CD4-positive, alpha-beta T cell treated with Interleukin-4 for 1 hour (primary cell): Measurements from ENCODE around the gene NDUFS6.

Experiments
- DNase-seq, 2 donors: peaks; one replicate each; pipeline ENCODE4 v3.0.0-alpha.2; 2020 to 2022

The NDUFS6 gene

DNA sequence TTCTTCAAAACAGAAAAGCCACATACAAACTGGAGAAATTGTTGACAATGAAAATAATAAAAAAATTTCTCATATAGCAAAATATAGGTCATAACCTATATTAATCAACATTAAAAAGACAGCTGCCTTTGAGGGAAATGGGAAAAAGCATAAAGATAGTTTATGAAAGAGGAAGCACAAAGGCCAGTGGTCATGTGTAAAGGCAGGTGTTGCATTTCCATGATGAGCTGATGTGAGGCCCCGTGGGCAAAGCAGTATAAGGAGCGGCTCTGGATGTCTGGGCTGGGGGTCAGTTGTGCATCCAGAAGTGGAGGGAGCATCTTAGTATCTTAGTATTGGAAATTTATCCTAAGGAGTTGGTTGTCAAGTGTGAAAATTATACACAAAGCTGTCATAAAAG is 18.3 kb downstream of the NDUFS6 start:
- DNase-seq = no peak

DNA sequence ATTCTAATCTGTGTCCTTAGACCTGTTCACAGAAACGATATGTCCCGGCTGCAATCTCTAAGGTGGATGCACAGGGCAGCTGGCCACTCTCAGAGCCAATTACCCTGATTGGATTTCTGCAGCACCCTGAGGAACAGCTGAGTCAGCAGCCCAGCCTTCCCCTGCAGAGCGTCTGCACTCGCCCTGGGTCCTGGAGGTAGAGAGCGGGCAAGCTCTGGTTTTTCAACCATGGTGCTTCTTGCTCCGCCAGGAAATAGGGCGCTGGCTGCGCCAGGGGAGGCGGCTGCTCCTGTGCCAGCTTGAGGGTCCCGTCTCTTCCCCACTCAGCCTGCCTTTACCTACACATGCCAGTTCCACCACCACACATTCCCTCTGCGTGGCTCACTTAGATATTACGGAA is 19.2 kb downstream of the NDUFS6 start:
- no peak for DNase-seq

DNA sequence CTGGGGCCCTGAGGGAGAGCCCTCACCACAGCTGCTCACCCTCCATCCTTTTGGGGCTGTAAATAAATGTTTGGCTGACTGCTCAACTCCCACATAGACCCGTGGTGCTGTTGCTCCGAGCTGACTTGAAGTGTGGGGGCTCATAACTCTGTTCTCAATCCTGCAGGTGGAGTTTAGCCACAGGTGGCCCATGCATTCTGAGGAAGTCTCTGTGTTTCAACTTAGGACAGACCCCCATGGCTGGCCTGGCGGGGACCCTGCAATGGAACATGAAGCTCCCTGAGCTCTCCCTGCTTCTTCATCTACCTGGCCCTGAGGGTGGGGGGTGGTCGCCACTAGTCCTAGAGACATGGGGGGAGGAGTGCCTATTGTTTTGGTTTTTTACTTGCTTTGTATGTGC is 19.7 kb downstream of the NDUFS6 start:
- DNase-seq = no peak

DNA sequence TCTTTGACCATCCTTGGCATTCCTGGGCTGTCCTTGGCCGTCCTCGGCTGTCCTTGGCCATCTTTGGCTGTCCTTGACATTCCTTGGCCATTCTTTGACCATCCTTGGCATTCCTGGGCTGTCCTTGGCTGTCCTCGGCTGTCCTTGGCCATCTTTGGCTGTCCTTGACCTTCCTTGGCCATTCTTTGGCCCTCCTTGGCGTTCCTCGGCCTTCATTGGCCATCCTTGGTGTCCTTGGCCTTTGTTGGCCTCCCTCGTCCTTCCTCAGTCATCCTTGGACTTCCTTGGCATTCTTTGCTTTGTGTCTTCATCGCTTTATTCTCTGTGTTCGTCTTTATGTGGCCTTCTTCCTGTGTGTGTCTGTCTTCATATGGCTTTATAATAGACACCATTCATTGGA is 20.7 kb downstream of the NDUFS6 start:
- no peak for DNase-seq

DNA sequence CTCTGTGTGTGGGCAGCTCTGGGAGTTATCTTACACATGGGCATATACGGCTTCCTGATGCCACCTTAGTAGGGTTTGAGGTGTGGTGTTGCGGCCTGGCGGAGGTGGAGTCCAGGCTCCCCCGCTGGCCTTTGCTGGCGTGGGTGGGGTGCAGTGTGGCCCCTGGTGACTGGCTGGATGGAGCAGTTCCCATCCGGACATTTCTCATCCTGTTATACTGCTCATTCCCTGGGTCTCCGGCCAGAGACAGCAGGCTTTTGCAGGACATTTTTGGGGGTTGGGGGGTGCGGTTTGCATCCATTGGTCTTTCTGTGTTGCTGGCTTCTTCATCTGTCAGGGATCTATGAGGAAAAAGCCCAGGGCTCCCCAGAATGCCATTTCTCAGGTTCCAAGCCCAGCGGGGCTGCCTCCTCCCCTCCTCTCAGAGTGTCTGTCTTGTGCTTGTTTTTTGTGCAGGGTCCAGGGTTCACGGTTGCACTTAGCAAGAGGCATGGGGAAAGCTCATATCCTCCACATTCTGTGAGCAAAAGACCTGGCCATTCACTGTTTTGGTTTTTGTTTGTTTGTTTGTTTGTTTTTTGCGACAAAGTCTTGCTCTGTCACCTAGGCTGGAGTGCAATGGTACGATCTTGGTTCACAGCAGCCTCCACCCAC is 22.3 kb downstream of the NDUFS6 start:
- DNase-seq = no peak

DNA sequence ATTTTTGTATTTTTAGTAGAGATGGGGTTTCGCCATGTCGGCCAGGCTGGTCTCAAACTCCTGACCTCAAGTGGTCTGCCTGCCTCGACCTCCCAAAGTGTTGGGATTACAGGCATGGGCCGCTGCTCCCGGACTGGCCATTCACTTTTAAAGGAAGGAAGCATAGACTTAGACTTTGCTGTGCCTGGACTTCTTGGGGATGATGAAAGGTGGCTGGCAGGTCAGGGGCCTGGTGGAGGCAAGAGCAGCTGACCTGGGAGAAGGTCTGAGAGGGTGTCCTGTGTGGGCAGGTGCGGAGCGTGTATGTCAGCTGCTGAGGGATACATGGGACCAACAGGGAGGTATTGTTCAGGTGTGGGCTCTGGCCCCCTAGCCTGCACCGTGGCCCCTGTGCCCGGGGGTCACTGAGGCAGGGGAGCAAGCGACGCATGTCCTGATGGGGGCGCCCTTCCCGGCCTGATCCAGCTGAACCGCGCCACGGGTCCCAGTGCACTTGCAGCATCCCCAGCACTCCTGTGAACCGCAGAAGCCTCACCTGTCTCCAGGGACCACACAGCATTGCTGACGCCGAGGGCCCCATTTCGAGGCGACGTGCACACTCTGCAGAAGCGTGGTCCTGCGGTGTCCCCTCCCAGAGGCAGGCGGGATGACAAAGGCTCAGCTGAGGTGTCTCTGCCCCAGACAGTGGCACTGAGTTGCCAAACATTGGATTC is 23.1 kb downstream of the NDUFS6 start:
- no peak for DNase-seq

DNA sequence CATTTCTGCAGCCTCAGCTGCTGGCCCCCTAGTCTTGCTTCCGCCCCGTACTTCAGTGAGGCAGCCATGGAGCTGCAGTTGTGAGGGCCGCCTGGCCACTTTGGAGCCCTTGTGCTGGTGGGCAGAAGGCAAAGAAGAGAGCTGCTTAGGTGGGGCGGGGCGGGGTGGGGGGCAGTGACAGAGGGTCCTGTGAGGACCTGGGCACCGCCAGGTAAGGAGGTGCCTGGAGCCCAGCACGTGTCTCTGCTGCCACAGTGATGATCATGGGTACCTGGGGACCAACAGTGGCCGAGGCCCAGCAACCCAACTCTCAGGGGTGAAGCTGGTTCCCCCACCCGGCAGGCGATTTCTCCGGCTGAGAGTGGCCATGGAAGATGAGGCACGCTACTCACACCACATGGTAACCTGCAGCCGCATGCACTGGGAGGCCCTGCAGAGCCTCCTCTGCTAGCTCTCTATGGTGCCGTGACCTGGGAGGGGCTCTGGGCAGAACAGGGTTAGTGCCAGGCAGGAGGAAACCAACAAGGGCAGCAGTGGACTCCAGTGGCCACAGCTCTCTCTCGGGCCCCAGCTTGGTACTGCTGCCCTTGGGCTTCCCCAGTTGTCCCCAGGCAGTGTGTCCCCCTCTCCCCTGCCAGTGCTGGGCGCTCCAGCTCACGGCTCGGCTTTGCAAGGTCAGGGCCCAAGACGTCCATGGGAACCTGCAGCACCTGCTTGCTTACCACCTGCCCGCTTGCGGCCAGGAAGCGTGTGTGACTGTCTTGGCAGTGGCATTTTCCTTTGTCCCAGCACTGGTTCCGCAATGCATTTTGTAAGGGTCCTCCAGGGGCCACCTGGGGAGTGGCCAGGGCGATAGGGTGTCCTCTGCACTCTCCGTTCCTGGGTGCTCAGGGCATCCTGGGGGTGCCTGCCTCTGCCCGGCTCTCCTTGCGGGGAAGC is 24.0 kb downstream of the NDUFS6 start:
- DNase-seq = no peak

DNA sequence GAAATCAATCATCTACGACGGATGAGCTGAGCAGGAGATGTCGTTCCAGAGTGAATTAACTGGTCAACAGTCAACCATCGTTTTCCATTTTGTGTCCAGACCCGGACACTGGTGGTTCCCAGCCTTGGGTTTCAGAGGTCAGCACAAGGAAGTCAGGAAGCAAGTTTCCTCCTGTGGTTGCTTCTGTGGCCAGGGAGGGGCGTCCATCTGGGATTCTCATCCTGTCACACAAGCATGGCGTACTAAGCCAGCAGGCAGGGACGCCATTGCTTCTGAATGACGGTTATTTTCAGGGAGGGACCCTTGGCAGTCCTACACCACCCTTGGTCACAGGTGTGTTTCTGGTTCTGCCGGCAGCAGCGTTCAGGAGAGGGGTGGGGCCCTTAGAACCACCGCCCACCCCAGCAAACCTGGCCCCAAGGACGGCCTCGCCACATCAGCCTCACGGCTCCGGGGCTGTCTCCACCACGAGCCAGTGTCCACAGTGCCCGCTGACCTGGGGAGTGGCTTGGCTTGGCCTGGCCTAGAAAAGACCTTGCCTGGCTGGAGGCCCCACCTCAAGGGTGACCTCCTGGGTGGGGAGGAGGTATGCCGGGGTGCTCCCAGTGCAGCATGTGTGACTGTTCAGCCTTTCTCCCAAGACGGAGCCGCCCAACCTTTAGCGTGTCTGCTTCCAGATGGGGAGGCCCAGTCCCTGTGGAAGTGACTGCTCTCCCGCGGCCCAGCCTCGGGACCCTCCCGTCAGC is 25.2 kb downstream of the NDUFS6 start:
- no peak for DNase-seq

DNA sequence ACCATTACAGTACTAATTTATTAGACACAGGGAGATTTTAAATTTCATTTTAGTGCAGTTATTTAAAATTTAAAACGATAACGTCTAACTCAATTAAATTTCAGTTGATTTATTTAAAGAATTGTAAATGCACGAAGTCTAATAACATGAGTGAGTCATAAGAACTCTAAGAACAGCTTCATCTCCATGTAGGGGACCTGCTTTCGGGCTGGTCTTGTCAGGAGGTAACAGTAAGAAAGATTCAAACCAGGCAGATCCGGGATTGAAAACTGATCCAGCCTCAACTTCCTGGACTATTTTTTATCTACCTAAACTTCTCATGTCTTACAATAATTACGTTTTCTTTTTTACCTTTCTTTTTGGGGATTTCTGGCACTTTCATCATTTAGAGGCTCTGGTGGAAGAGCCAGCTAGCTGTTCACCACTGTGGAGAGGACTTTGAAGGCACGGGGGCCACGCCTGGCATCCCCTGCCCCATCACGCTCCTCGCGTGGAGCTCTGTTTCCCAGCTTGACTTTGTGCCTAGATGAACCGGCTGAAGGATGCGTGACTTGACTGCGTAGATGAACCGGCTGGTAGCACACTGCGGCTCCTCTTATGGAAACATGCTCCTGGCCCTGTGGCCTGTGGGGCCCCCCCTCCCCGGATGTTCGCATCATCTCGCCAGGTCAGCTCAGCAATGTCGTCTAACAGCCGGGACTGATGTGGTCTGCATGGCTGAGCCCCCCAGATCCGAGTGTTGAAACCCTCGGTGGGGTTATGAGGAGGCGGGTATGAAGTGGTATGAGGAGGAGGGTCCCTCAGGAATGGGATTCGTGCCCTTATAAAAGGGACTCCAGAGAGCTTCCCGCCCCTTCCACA is 26.0 kb downstream of the NDUFS6 start:
- no peak for DNase-seq

DNA sequence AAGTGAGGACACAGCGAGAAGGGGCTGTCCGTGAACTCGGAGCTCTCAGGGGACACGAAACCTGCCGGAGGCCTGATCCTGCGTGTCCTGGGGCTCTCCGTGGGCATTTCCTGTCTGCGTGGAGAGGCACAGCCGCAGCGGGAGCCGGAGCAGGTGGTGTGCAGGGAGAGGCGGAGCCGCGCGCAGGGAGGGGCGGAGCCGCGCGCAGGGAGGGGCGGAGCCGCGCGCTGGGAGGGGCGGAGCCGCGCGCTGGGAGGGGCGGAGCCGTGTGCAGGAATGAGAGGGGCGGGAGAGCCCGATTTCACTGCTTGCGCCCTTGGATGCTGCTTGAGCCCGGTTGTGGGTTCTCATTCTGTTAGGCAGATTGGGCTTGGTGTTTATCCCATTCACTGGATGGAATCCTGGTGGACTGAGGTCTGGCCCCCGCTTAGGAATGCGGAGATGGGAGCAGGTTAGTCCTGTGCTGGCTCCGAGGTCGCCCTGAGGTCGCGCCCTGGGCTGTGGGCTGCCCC is 26.7 kb downstream of the NDUFS6 start:
- DNase-seq = peak in 1 of 2 donors; percentile 16

DNA sequence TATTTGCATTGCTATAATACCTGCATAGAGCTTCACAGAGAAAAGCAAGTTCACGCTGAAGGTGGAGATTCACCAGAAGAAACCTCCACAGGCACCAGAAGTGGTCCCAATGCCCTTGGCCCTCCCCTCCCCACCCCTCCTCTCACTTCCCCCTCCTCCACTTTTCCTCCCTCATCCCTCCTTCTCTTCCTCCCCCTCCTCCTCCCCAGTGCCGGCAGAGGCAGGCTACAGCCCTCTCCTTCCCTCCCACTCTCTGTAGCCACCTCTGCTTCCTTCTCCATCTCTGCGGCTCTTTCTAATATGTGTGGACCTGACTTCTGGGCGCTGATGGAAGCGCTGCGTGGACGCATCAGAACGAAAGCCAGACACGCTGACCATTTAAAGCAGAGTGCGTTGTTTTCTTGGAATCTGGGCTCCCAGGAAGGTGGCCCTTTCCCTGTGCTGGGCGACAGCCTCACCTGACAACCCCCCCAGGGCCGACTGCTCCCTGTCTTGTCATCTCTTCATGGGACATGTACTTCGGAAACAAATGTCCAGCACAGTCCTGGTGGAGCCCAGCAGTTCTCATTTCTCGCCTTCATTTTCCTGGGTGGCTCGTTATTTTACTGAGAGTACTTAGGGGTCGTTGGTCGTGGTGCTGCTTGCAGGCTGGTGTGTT is 29.5 kb downstream of the NDUFS6 start:
- no peak for DNase-seq

DNA sequence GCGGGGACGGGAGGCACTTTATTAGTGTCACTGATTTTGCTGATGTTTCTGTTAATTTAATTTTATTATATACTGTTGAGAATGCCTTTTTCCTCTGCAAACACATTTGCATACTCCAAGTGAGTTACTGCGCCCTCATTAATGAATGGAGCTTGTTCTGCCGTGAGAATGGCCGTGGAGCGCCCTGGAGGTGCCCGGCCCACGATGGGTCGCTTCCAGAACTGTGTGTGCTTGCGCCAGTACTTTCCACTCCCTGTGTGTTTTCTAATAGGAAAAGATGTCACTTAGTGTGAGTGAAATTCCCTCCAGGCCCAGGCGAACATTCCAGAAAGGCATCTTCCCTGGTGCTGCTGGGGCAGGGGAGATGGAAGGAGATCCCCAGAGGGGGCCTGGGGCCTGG is 30.1 kb downstream of the NDUFS6 start:
- no peak for DNase-seq

DNA sequence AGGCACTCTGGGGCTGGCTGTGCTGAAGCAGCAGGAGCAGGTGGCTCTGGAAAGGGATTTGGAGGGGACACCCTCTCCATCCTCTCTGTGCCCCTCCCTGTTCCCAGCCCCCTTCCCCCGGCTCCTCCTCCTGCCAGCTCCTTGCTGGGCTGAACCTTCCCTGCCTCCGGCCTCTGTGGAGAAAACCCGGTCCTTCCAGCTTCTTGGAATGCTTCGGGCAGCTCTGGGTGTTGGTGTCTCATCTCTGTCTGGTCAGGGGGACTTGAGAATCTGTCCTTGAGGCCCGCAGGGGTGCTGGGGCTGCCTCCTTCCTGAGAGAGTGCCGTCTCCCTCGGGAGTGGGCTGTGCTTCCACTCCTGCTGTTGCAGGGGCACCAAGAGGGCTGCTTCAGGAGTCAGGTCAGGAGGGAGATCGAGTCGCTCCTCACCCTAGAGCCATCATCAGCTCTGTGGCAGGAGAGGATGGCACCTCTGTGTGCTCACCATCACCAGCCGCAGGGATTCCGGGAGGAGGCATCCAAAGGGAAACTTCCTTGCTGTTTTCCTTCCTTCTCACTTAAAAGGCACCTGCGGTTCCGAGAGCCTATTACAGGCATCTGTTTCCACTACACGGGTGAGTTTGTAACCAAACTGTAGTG is 30.6 kb downstream of the NDUFS6 start:
- no peak for DNase-seq

DNA sequence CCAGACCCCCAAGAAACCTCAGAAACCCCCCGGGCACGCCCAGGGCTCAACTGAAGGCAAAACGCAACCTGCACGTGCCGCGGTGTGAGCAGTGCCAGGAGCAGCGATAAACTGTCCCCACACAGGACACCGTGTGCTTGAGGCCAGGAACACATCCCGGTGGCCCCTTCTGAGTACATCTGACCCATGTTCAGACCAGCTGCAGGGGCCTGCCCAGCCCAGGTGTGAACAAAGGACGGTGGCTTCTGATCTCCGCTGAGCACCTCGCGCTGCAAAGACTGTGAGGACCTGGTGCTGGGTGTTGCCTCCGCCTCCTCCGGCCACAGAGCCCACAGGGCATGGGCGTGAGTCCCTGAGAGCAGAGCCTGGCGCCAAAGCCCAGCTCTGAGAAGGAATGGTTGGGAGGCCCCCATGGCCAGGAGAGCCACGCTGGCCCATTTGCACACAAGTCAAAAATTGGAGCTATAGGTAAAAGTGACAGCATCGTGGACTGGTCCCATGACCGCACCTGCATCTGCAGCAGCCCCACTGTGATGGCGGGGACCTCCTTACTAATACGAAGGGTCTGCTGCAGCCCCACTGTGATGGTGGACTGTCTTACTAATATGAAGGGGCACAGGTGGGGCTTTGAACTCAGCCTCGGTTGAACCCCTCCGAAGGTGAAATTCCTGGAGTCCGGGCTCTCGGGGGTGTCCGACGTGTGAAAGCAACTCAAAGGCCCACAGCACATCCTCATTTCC is 31.5 kb downstream of the NDUFS6 start:
- DNase-seq = no peak

DNA sequence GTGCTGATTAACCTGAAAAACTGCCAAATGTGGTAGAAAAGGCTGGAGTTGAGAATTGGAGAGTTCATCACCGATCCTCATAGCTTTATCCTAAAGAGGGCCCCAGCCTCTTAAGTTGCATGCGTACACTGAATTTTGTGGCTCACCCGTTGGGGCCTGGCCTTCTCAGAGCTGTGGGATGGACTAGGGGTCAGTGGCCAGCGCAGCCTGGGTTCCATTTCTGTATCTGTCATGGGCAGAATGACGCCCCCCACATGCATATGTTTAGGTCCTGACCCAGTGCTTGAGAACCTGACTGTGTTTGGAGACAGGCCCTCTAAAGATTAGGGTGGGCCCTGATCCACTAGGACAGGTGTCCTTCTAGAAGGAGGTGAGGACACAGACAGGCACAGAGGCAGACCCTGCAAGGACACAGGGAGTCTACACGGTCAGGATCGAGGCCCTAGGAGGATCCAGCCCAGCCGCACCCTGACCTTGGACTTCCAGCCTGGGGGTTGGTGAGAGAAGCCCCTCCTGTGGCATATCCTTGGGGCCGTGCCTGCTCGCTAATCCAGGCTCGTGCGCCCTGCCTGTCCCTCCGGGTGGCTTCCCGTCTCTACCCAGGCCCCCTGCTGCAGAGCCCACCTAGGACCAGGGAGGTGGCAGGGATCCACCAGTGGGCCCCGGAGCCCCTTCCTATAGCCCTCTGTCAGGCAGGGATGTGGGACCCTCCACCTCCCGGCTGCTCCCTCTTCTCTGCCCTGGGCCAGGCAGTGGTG is 32.2 kb downstream of the NDUFS6 start:
- DNase-seq = no peak

DNA sequence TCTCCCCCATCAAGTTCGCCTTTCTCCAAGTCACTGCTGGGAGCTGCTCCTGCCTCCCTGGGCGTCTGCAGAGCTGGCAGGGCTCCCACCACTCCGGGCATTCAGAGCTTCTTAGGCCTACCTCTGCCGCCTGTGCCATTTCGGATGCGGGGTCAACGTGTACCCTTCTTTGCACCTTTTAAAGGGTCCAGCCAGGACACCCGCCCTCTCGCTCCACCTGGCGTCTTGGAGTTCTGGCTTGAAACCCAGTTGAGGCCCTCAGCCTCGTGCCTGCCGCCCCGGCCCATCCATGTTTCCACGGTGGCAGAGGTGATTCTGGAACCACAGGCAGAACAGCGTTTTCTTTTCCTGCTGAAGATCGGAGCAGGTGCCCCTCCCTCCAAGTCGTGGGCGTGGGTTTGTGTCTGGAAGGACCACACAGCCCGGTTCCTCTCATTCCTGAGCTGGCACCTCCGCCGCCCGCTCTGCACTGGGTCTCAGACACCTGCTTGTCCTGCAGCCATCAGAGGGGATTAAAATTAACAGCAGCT is 32.9 kb downstream of the NDUFS6 start:
- no peak for DNase-seq

DNA sequence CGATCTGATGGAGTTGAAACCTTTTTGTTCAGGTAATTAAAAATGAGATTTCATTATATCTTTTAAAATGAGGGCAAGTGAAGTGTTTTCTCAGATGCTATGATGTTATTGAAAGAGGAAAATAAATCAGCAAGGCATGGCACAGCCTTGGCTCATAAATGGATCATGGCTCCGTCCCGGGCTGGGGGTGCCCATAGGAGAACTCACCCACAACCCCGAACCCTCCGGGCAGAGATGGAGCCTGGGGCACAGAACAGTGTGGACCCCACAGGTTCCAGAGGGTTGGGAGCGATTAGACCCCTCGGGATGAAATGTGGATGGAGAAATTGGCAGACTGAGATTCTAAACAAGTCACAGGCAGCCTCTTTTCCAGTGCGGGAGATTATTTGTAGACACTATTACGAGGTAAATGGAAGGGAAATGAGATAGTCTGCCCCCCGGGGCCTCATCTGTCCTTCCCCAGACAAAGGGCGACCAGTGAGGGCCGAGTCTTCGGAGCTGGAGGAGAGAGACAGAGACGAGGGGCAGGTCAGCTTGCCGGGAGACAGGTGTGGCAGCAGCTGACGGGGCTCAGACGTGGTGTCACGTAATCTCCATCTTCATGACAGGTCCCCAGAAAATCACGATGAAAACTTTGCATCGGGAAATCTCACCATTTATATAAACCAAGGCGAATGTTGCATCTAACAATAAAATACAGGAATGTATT is 33.7 kb downstream of the NDUFS6 start:
- DNase-seq = no peak

DNA sequence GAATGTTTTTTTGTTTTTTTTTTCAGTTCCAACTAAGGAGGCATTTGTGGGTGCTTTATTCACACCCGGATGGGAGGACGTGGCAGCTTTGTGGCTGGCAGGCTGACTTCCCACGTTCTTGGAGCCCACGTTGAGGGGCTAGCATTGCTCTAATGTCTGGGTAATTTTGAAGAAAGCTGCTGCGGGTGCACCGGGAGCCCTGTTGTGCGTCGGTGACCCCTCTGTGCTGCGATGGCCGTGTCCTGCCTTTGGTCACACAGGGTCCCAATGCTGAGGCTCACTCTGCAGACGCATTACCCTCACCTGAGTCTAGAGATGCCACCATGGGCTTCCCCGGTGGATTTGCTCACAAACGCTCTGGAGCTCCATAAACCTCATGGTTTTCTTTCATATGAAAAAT is 34.2 kb downstream of the NDUFS6 start:
- DNase-seq = no peak
